Measurements from ENCODE around the gene CPED1.

The CPED1 gene

GRCh38 chr7:121081327-121081936, 92.9 kb downstream of the CPED1 start:
- H3K4me3 ChIP-seq (ENCODE audit: low read length) = no peak overlapping the region
- H3K4me1 ChIP-seq (ENCODE audit: insufficient read depth, low read length) = no peaks in the 10 kb centered on the region

GRCh38 chr7:121082400-121083101, 94.0 kb downstream of the CPED1 start:
- Histone ChIP-seq H3K27me3 (ENCODE audit: insufficient read depth, low read length) (no peaks in the 10 kb centered on the region), H3K9me3 (ENCODE audit: low read length) (no peaks in the 10 kb centered on the region), H3K36me3 (ENCODE audit: insufficient read depth, low read length) (no peaks in the 10 kb centered on the region), H3K4me1 (ENCODE audit: insufficient read depth, low read length) (no peaks in the 10 kb centered on the region), H3K4me3 (ENCODE audit: low read length) (no peak overlapping the region), H2AFZ (ENCODE audit: low read depth, low read length) (no peak overlapping the region)

More at GRCh38 chr7:121081327-121081936, 92.9 kb downstream of the CPED1 start:
- H3K36me3 ChIP-seq (ENCODE audit: insufficient read depth, low read length) = no peaks in the 10 kb centered on the region
- H2AFZ ChIP-seq (ENCODE audit: low read depth, low read length) = no peak overlapping the region
- no peaks in the 10 kb centered on the region for H3K9me3 ChIP-seq (ENCODE audit: low read length)
- no peaks in the 10 kb centered on the region for H3K27me3 ChIP-seq (ENCODE audit: insufficient read depth, low read length)

GRCh38 chr7:121083138-121083789, 94.8 kb downstream of the CPED1 start:
- Histone ChIP-seq H3K4me1 (ENCODE audit: insufficient read depth, low read length) (no peaks in the 10 kb centered on the region), H3K36me3 (ENCODE audit: insufficient read depth, low read length) (no peaks in the 10 kb centered on the region), H3K9me3 (ENCODE audit: low read length) (no peaks in the 10 kb centered on the region), H2AFZ (ENCODE audit: low read depth, low read length) (no peak overlapping the region), H3K4me3 (ENCODE audit: low read length) (no peak overlapping the region), H3K27me3 (ENCODE audit: insufficient read depth, low read length) (no peaks in the 10 kb centered on the region)

GRCh38 chr7:121083790-121084251, 95.3 kb downstream of the CPED1 start:
- no peaks in the 10 kb centered on the region for H3K36me3 ChIP-seq (ENCODE audit: insufficient read depth, low read length)
- H3K27me3 ChIP-seq (ENCODE audit: insufficient read depth, low read length) = no peaks in the 10 kb centered on the region
- H3K4me3 ChIP-seq (ENCODE audit: low read length) = no peak overlapping the region
- H3K9me3 ChIP-seq (ENCODE audit: low read length) = no peaks in the 10 kb centered on the region
- no peak overlapping the region for H2AFZ ChIP-seq (ENCODE audit: low read depth, low read length)
- H3K4me1 ChIP-seq (ENCODE audit: insufficient read depth, low read length) = no peaks in the 10 kb centered on the region

GRCh38 chr7:121084256-121084655, 95.7 kb downstream of the CPED1 start:
- H2AFZ ChIP-seq (ENCODE audit: low read depth, low read length) = no peak overlapping the region
- no peaks in the 10 kb centered on the region for H3K4me1 ChIP-seq (ENCODE audit: insufficient read depth, low read length)
- no peak overlapping the region for H3K4me3 ChIP-seq (ENCODE audit: low read length)
- no peaks in the 10 kb centered on the region for H3K36me3 ChIP-seq (ENCODE audit: insufficient read depth, low read length)
- no peaks in the 10 kb centered on the region for H3K27me3 ChIP-seq (ENCODE audit: insufficient read depth, low read length)
- H3K9me3 ChIP-seq (ENCODE audit: low read length) = no peaks in the 10 kb centered on the region

GRCh38 chr7:121084748-121085336, 96.3 kb downstream of the CPED1 start:
- no peaks in the 10 kb centered on the region for H3K9me3 ChIP-seq (ENCODE audit: low read length)
- H2AFZ ChIP-seq (ENCODE audit: low read depth, low read length) = no peak overlapping the region
- H3K4me3 ChIP-seq (ENCODE audit: low read length) = no peak overlapping the region
- H3K27me3 ChIP-seq (ENCODE audit: insufficient read depth, low read length) = no peaks in the 10 kb centered on the region
- no peaks in the 10 kb centered on the region for H3K36me3 ChIP-seq (ENCODE audit: insufficient read depth, low read length)
- no peaks in the 10 kb centered on the region for H3K4me1 ChIP-seq (ENCODE audit: insufficient read depth, low read length)

- Histone ChIP-seq H3K36me3 (ENCODE audit: insufficient read depth, low read length) (no peaks in the 10 kb centered on the region), H3K9me3 (ENCODE audit: low read length) (no peaks in the 10 kb centered on the region), H3K27me3 (ENCODE audit: insufficient read depth, low read length) (no peaks in the 10 kb centered on the region), H3K4me1 (ENCODE audit: insufficient read depth, low read length) (no peaks in the 10 kb centered on the region), H3K4me3 (ENCODE audit: low read length) (no peak overlapping the region), H2AFZ (ENCODE audit: low read depth, low read length) (no peak overlapping the region)
These were observed 97.4 kb downstream of the CPED1 start for GRCh38 chr7:121085922-121086321.

GRCh38 chr7:121088870-121089269, 100.4 kb downstream of the CPED1 start:
- Histone ChIP-seq H3K9me3 (ENCODE audit: low read length) (no peaks in the 10 kb centered on the region), H3K27me3 (ENCODE audit: insufficient read depth, low read length) (no peaks in the 10 kb centered on the region), H3K4me3 (ENCODE audit: low read length) (no peak overlapping the region), H2AFZ (ENCODE audit: low read depth, low read length) (no peak overlapping the region), H3K36me3 (ENCODE audit: insufficient read depth, low read length) (no peaks in the 10 kb centered on the region), H3K4me1 (ENCODE audit: insufficient read depth, low read length) (no peaks in the 10 kb centered on the region)

- H3K4me3 ChIP-seq (ENCODE audit: low read length) = no peak overlapping the region
- no peaks in the 10 kb centered on the region for H3K27me3 ChIP-seq (ENCODE audit: insufficient read depth, low read length)
- H3K9me3 ChIP-seq (ENCODE audit: low read length) = no peaks in the 10 kb centered on the region
- H3K36me3 ChIP-seq (ENCODE audit: insufficient read depth, low read length) = no peaks in the 10 kb centered on the region
- no peaks in the 10 kb centered on the region for H3K4me1 ChIP-seq (ENCODE audit: insufficient read depth, low read length)
- H2AFZ ChIP-seq (ENCODE audit: low read depth, low read length) = no peak overlapping the region
These were observed 106.3 kb downstream of the CPED1 start for GRCh38 chr7:121094829-121095228.

- Histone ChIP-seq H3K36me3 (ENCODE audit: insufficient read depth, low read length) (no peaks in the 10 kb centered on the region), H3K9me3 (ENCODE audit: low read length) (no peaks in the 10 kb centered on the region), H3K27me3 (ENCODE audit: insufficient read depth, low read length) (no peaks in the 10 kb centered on the region), H2AFZ (ENCODE audit: low read depth, low read length) (no peak overlapping the region), H3K4me3 (ENCODE audit: low read length) (no peak overlapping the region), H3K4me1 (ENCODE audit: insufficient read depth, low read length) (no peaks in the 10 kb centered on the region)
These were observed 109.1 kb downstream of the CPED1 start for GRCh38 chr7:121097577-121097976.

- H2AFZ ChIP-seq (ENCODE audit: low read depth, low read length) = no peak overlapping the region
- H3K36me3 ChIP-seq (ENCODE audit: insufficient read depth, low read length) = no peaks in the 10 kb centered on the region
- H3K27me3 ChIP-seq (ENCODE audit: insufficient read depth, low read length) = no peaks in the 10 kb centered on the region
- no peaks in the 10 kb centered on the region for H3K9me3 ChIP-seq (ENCODE audit: low read length)
- peaks cover 3% of the 10 kb centered on the region for H3K4me1 ChIP-seq (ENCODE audit: insufficient read depth, low read length)
- H3K4me3 ChIP-seq (ENCODE audit: low read length) = no peak overlapping the region
These were observed 111.1 kb downstream of the CPED1 start for GRCh38 chr7:121099572-121099971.

GRCh38 chr7:121101083-121101482, 112.6 kb downstream of the CPED1 start:
- H3K27me3 ChIP-seq (ENCODE audit: insufficient read depth, low read length) = no peaks in the 10 kb centered on the region
- H3K4me3 ChIP-seq (ENCODE audit: low read length) = no peak overlapping the region
- H3K4me1 ChIP-seq (ENCODE audit: insufficient read depth, low read length) = peaks cover 3% of the 10 kb centered on the region
- H3K9me3 ChIP-seq (ENCODE audit: low read length) = no peaks in the 10 kb centered on the region
- no peaks in the 10 kb centered on the region for H3K36me3 ChIP-seq (ENCODE audit: insufficient read depth, low read length)
- no peak overlapping the region for H2AFZ ChIP-seq (ENCODE audit: low read depth, low read length)

- Histone ChIP-seq H3K4me1 (ENCODE audit: insufficient read depth, low read length) (peaks cover 3% of the 10 kb centered on the region), H3K4me3 (ENCODE audit: low read length) (no peak overlapping the region), H2AFZ (ENCODE audit: low read depth, low read length) (no peak overlapping the region), H3K9me3 (ENCODE audit: low read length) (no peaks in the 10 kb centered on the region), H3K36me3 (ENCODE audit: insufficient read depth, low read length) (no peaks in the 10 kb centered on the region), H3K27me3 (ENCODE audit: insufficient read depth, low read length) (no peaks in the 10 kb centered on the region)
These were observed 113.1 kb downstream of the CPED1 start for GRCh38 chr7:121101621-121102020.

All from neuron (in vitro differentiated cells).